Lower leg skin (tissue), 4 donors: ENCODE measurements around the gene DACT2. TPM values are rescaled to one million over a fixed set of nuclear protein-coding genes. Genes with fewer than 3 reads are reported as not detected.

ENCODE experiments used
- DNase-seq, 2 donors: peaks; one replicate each; pipeline ENCODE4 v3.0.0-alpha.2; 2019; ENCODE audit warnings: low spot score in 2 of 2
- H3K4me3 ChIP-seq: fragments of 200-600 bp; sonication (generic); 2 replicates; pipeline ENCODE4 v1.5.1; 2017; ENCODE audit warnings: mild to moderate bottlenecking, low read depth; ENCODE audit not compliant: poor library complexity, severe bottlenecking
- POLR2A ChIP-seq, 2 donors: fragments of 450-650 bp; IDR thresholded peaks; one replicate each; pipeline ENCODE4 v1.6.1; 2016 to 2017; ENCODE audit warnings: antibody characterized with exemption in 2 of 2, mild to moderate bottlenecking in 1 of 2, moderate library complexity in 1 of 2
- WGBS, 2 donors: methylation state at CpG; one replicate each; pipeline ENCODE4 v1.1.5; 2018; 5-methylcytosine and 5-hydroxymethylcytosine counted together
- intact Hi-C: fragments of 100-400 bp; cut with DNase I; formaldehyde crosslinking; loops from one replicate; pipeline ENCODE4 v1.15.0; 2023; ENCODE audit warnings: low total_unique reads
- total RNA-seq, 4 donors: library from RNA; depleted of rRNA; stranded (reverse); fragments of >200 nt; gene quantifications; one replicate each; pipeline ENCODE4 v1.1.0, GENCODE V29; 2016
- TF ChIP-seq, protein P1 (sequence below), 3 donors: fragments of 450-650 bp; IDR thresholded peaks; one replicate each; pipeline ENCODE4 v1.5.1; 2016; ENCODE audit warnings: antibody characterized with exemption in 3 of 3, mild to moderate bottlenecking in 3 of 3, moderate library complexity in 2 of 3

Gene DACT2
- total RNA-seq, 4 donors from 2014 or later = 11.1 to 19.1 (median 15.4) TPM

GRCh38 chr6:168310403-168310802 lies 9.2 kb downstream of the DACT2 start:
- TF ChIP-seq, protein P1, sequence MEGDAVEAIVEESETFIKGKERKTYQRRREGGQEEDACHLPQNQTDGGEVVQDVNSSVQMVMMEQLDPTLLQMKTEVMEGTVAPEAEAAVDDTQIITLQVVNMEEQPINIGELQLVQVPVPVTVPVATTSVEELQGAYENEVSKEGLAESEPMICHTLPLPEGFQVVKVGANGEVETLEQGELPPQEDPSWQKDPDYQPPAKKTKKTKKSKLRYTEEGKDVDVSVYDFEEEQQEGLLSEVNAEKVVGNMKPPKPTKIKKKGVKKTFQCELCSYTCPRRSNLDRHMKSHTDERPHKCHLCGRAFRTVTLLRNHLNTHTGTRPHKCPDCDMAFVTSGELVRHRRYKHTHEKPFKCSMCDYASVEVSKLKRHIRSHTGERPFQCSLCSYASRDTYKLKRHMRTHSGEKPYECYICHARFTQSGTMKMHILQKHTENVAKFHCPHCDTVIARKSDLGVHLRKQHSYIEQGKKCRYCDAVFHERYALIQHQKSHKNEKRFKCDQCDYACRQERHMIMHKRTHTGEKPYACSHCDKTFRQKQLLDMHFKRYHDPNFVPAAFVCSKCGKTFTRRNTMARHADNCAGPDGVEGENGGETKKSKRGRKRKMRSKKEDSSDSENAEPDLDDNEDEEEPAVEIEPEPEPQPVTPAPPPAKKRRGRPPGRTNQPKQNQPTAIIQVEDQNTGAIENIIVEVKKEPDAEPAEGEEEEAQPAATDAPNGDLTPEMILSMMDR (IDR thresholded peaks at IDR 0.05) = no peak
- no peak for TF ChIP-seq POLR2A (IDR thresholded peaks at IDR 0.05)
- no peak overlapping the region for H3K4me3 ChIP-seq
- WGBS, 2 donors = 89 to 91% methylated on average over 8 to 11 of the region's 11 CpGs
- intact Hi-C loops = no loop called here
- DNase-seq = no peak

GRCh38 chr6:168309997-168310396 lies 9.6 kb downstream of the DACT2 start:
- 93 to 95% methylated on average over 15 of the region's 15 CpGs for whole genome bisulfite sequencing, 2 donors
- no peak for DNase-seq

GRCh38 chr6:168309183-168309582 lies 10.4 kb downstream of the DACT2 start:
- no peak overlapping the region for H3K4me3 ChIP-seq
- TF ChIP-seq, protein P1 (IDR thresholded peaks at IDR 0.05) = no peak
- no peak for TF ChIP-seq POLR2A (IDR thresholded peaks at IDR 0.05)
- DNase-seq = no peak
- 92 to 95% methylated on average over 30 of the region's 30 CpGs for WGBS, 2 donors
- intact Hi-C loops = no loop called here

More at GRCh38 chr6:168309997-168310396, 9.6 kb downstream of the DACT2 start:
- TF ChIP-seq, protein P1 (IDR thresholded peaks at IDR 0.05) = no peak
- TF ChIP-seq POLR2A (IDR thresholded peaks at IDR 0.05) = no peak
- intact Hi-C loops = no loop called here
- no peak overlapping the region for H3K4me3 ChIP-seq

DNA sequence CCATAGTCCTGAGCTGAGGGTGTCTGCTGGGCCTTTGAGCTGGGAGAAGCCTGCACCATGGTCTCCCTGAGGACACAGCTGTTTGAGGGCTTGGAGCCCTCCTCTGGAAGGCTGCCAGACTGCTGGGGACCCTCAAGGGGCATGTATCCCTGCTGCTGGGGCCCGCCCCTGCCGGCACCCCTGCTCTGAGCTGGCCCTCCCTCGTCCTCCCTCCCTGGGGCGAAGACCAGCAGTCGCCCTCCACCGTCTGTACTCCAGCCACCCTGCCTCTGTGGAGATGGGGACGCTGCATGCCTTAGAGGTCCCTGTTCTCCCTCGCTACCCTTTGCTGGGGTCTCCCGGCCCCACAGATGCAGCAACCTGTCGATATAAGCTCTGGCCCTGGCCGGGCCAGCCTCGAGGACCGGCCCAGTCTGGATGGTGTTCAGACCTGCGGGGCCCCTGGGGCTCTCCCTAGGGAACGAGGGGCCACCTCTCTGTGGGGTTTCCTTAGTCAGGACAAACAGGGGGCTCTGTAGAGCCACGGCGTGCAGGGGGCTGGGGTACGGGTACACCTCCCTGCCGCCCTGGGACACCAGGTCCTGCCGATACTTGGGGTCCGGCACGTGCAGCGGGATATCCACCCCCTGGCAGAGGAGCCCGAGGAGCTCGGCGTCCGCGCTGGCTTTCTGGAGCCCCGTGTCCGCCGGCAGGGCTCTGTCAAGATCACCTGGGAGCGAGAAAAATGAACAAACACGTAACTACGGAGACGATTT lies 11.0 kb downstream of the DACT2 start:
- TF ChIP-seq, protein P1 (IDR thresholded peaks at IDR 0.05) = no peak
- no peak for TF ChIP-seq POLR2A (IDR thresholded peaks at IDR 0.05)
- intact Hi-C loops = no loop called here
- no peak overlapping the region for H3K4me3 ChIP-seq
- DNase-seq = no peak
- WGBS, 2 donors = 93 to 95% methylated on average over 28 to 34 of the region's 35 CpGs

DNA sequence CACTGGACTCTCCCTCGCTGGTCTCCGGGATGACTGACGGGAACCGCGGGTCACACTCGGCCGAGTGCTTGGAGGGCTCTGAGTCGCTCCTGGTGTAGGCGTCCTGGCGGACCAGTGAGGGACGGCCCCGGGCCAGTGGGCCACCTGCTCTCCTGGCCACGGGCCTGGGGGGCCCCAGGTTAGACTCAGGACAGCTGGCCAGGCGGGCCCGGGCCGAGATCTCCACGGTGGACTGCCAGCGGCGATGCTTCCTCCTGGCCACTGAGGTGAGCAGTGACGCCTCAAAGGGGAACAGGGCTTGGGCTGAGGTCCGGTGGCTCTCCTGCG lies 11.9 kb downstream of the DACT2 start:
- intact Hi-C loops = no loop called here
- 92 to 96% methylated on average over 14 to 18 of the region's 22 CpGs for WGBS, 2 donors
- no peak for DNase-seq
- no peak for TF ChIP-seq POLR2A (IDR thresholded peaks at IDR 0.05)
- TF ChIP-seq, protein P1 (IDR thresholded peaks at IDR 0.05) = no peak
- no peak overlapping the region for H3K4me3 ChIP-seq
